MM.1S (cell line): ENCODE data around the gene DIP2B.

Experiments
- DNase-seq: peaks from one replicate; pipeline ENCODE4 v3.0.0-alpha.2; 2015
- H2AFZ ChIP-seq: fragments of 300-600 bp; sonication (generic); 2 replicates; pipeline ENCODE4 v1.6.0; 2016; ENCODE audit warnings: antibody characterized with exemption, low read length
- H3F3A ChIP-seq: fragments of 300-600 bp; sonication (generic); 2 replicates; pipeline ENCODE4 v1.6.1; 2016; ENCODE audit warnings: mild to moderate bottlenecking, antibody characterized with exemption, low read length, moderate library complexity, mixed read lengths; ENCODE audit not compliant: insufficient read depth
- H3K27ac ChIP-seq: fragments of 300-600 bp; sonication (generic); 2 replicates; pipeline ENCODE4 v1.5.1; 2016; ENCODE audit warnings: mild to moderate bottlenecking, low read length
- H3K27me3 ChIP-seq: fragments of 300-600 bp; sonication (generic); replicated peaks from 2 replicates; pipeline ENCODE4 v1.6.0; 2016; ENCODE audit warnings: low read length; ENCODE audit not compliant: insufficient read depth
- H3K36me3 ChIP-seq: fragments of 300-600 bp; sonication (generic); replicated peaks from 2 replicates; pipeline ENCODE4 v1.6.1; 2016; ENCODE audit warnings: mild to moderate bottlenecking, low read length, mixed read lengths; ENCODE audit not compliant: insufficient read depth
- H3K4me1 ChIP-seq: fragments of 300-600 bp; sonication (generic); 2 replicates; pipeline ENCODE4 v1.6.1; 2016; ENCODE audit warnings: low read length, mixed read lengths
- H3K4me2 ChIP-seq: fragments of 300-600 bp; sonication (generic); 2 replicates; pipeline ENCODE4 v1.6.0; 2016; ENCODE audit warnings: low read depth, low read length
- H3K4me3 ChIP-seq: fragments of 300-600 bp; sonication (generic); 2 replicates; pipeline ENCODE4 v1.5.1; 2016; ENCODE audit warnings: low read length, mixed read lengths
- H3K79me2 ChIP-seq: fragments of 300-600 bp; sonication (generic); 2 replicates; pipeline ENCODE4 v1.6.1; 2016; ENCODE audit warnings: mixed run types, low read length, mixed read lengths
- H3K9ac ChIP-seq: fragments of 300-600 bp; sonication (generic); 2 replicates; pipeline ENCODE4 v1.6.1; 2016; ENCODE audit warnings: low read length, mixed read lengths
- H3K9me2 ChIP-seq: fragments of 300-600 bp; sonication (generic); replicated peaks from 2 replicates; pipeline ENCODE4 v1.6.1; 2016; ENCODE audit warnings: mild to moderate bottlenecking, low read length, mixed read lengths; ENCODE audit not compliant: insufficient read depth
- H3K9me3 ChIP-seq: fragments of 300-600 bp; sonication (generic); replicated peaks from 2 replicates; pipeline ENCODE4 v1.6.1; 2016; ENCODE audit warnings: mild to moderate bottlenecking, low read length, mixed read lengths; ENCODE audit not compliant: insufficient read depth
- H4K20me1 ChIP-seq: fragments of 300-600 bp; sonication (generic); 2 replicates; pipeline ENCODE4 v1.6.1; 2016; ENCODE audit warnings: mild to moderate bottlenecking, low read length, moderate library complexity, mixed read lengths; ENCODE audit not compliant: insufficient read depth
- CTCF ChIP-seq: fragments of 300-600 bp; sonication (generic); IDR thresholded peaks from 2 replicates; pipeline ENCODE4 v1.5.1; 2016; ENCODE audit warnings: antibody characterized with exemption, low read length, mixed read lengths
- EZH2 ChIP-seq: fragments of 300-600 bp; sonication (generic); optimal IDR thresholded peaks from 2 replicates; pipeline ENCODE3; 2017; ENCODE audit warnings: low read depth, mild to moderate bottlenecking, antibody characterized with exemption, low read length, mixed read lengths
- EZH2phosphoT487 ChIP-seq: fragments of 300-600 bp; sonication (generic); IDR thresholded peaks from 2 replicates; pipeline ENCODE4 v1.6.1; 2018; ENCODE audit warnings: antibody characterized with exemption, low read length

Gene DIP2B

DNA sequence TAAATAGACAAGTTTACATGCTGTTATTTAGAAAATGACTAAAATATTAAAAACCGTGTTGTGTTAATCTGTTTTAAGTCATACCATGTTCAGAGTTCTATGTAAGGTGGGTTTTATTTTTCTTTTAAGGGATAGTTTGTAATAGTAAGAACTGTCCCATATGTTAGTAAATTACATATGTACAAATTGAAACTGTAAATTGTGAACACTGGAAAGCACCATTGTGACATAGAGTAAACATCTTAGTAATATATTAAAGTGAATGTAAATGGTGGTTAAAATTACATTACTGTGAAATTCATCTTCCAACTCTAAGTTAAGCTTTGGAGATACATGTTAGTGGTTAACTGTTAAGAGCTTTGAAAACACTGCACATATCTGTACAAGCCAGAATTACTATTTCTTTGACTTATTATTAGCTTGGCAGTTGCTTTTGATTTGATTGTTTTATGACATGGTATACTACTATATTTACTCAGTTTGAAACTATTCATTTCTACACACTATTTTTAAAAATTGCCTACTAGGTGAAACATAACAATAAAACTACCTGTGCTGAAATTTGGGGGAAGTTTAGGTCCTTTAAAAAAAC is 27.4 kb upstream of the DIP2B start:
- H3F3A ChIP-seq = no peaks in the 10 kb centered on the region
- H3K79me2 ChIP-seq = no peaks in the 10 kb centered on the region

DNA sequence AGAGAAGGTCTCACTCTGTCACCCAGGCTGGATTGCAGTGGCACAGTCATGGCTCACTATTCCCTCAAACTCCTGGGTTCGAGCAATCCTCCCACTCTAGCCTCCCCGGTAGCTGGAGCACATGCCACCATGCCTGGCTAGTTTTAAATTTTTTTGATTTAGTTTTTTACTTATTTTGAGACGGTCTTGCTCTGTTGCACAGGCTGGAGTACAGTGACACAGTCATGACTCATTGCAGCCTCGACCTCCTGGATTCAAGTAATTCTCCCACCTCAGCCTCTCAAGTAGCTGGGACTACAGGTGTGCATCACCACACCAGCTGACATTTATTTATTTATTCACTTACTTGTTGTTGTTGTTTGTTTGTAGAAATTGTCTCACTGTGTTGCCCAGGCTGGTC is 22.2 kb upstream of the DIP2B start:
- Histone ChIP-seq H3K36me3 (no peaks in the 10 kb centered on the region; the same call in 1 of the 2 replicates), H3K79me2 (no peaks in the 10 kb centered on the region), H3K27me3 (no peaks in the 10 kb centered on the region), H3K4me1 (no peaks in the 10 kb centered on the region), H4K20me1 (no peaks in the 10 kb centered on the region), H3K9me2 (no peaks in the 10 kb centered on the region), H3K4me2 (no peak overlapping the region), H2AFZ (no peak overlapping the region), H3K27ac (no peak overlapping the region), H3K9me3 (no peaks in the 10 kb centered on the region), H3F3A (no peaks in the 10 kb centered on the region; the same call in 1 of the 2 replicates), H3K4me3 (no peak overlapping the region), H3K9ac (no peak overlapping the region)
- TF ChIP-seq EZH2phosphoT487 (no peak), CTCF (no peak), EZH2 (no peak)
- DNase-seq = no peak

More for the DNA sequence above, 27.4 kb upstream of the DIP2B start:
- Histone ChIP-seq H3K9me3 (no peaks in the 10 kb centered on the region), H3K9ac (no peak overlapping the region), H3K9me2 (no peaks in the 10 kb centered on the region), H4K20me1 (no peaks in the 10 kb centered on the region), H3K4me2 (no peak overlapping the region), H3K4me1 (no peaks in the 10 kb centered on the region), H3K4me3 (no peak overlapping the region), H3K27me3 (no peaks in the 10 kb centered on the region), H2AFZ (no peak overlapping the region), H3K27ac (no peak overlapping the region), H3K36me3 (peaks cover 4% of the 10 kb centered on the region; the same call in 1 of the 2 replicates)
- no peak for DNase-seq
- TF ChIP-seq EZH2phosphoT487 (no peak), EZH2 (no peak), CTCF (no peak)

- no peaks in the 10 kb centered on the region for H3K9me3 ChIP-seq
- H3K4me1 ChIP-seq = no peaks in the 10 kb centered on the region
- H3K9me2 ChIP-seq = no peaks in the 10 kb centered on the region
- TF ChIP-seq CTCF = no peak
- TF ChIP-seq EZH2 = no peak
- TF ChIP-seq EZH2phosphoT487 = no peak
- no peak for DNase-seq
- H3K27ac ChIP-seq = no peak overlapping the region
- no peak overlapping the region for H3K9ac ChIP-seq
- no peak overlapping the region for H2AFZ ChIP-seq
- no peak overlapping the region for H3K4me3 ChIP-seq
- no peaks in the 10 kb centered on the region for H3K27me3 ChIP-seq
- no peaks in the 10 kb centered on the region for H4K20me1 ChIP-seq
- no peaks in the 10 kb centered on the region for H3K79me2 ChIP-seq
- H3K36me3 ChIP-seq = no peaks in the 10 kb centered on the region; the same call in 1 of the 2 replicates
- H3K4me2 ChIP-seq = no peak overlapping the region
- no peaks in the 10 kb centered on the region; the same call in 1 of the 2 replicates for H3F3A ChIP-seq
These were observed 21.3 kb upstream of the DIP2B start for GRCh38 chr12:50483488-50483887.
